ENCODE measurements around the gene IFNAR1.
A peak's percentile ranks its signal among the peaks of the same experiment; 100 is the strongest.

The IFNAR1 gene

GRCh38 chr21:33324291-33325221, at the start of gene IFNAR1:
Gene IFNAR1, plus strand, starts transcription at chr21:33324970. Its CDS starts 86 bp downstream, at chr21:33325056.
- ATAC-seq: peak; percentile 89
- TF ChIP-seq BACH2 (CRISPR knock-in tag; IDR thresholded peaks at IDR 0.05; ENCODE audit: borderline replicate concordance) (no peak), PPARA (CRISPR knock-in tag; IDR thresholded peaks at IDR 0.05; ENCODE audit: borderline replicate concordance) (no peak), CREB5 (CRISPR knock-in tag; IDR thresholded peaks at IDR 0.05; ENCODE audit: low read depth) (no peak), POU6F1 (CRISPR knock-in tag; IDR thresholded peaks at IDR 0.05; ENCODE audit: borderline replicate concordance, low read depth) (no peak), ARNTL (CRISPR knock-in tag; IDR thresholded peaks at IDR 0.05; ENCODE audit: borderline replicate concordance, low read depth) (no peak), SNAI2 (CRISPR knock-in tag; IDR thresholded peaks at IDR 0.05) (0 out of 2 replicates have a peak, but pooled peaks have one; percentile 6), ISL1 (CRISPR knock-in tag; IDR thresholded peaks at IDR 0.05) (no peak), RARB (CRISPR knock-in tag; IDR thresholded peaks at IDR 0.05) (no peak), ZFP3 (CRISPR knock-in tag; IDR thresholded peaks at IDR 0.05) (0 out of 2 replicates have a peak, but pooled peaks have one; percentile 49), CSDC2 (CRISPR knock-in tag; IDR thresholded peaks at IDR 0.05) (no peak), TCF4 (CRISPR knock-in tag; IDR thresholded peaks at IDR 0.05; ENCODE audit: borderline replicate concordance) (0 out of 2 replicates have a peak, but pooled peaks have one; percentile 15), GLIS3 (CRISPR knock-in tag; IDR thresholded peaks at IDR 0.05) (no peak), ZC3H10 (CRISPR knock-in tag; IDR thresholded peaks at IDR 0.05) (no peak), OSR1 (CRISPR knock-in tag; IDR thresholded peaks at IDR 0.05) (no peak), ZNF70 (CRISPR knock-in tag; IDR thresholded peaks at IDR 0.05) (no peak), TOX (CRISPR knock-in tag; IDR thresholded peaks at IDR 0.05; ENCODE audit: borderline replicate concordance) (no peak), ZNF565 (CRISPR knock-in tag; conservative IDR thresholded peaks at IDR 0.05; ENCODE audit: low read depth) (no peak), CSRNP3 (CRISPR knock-in tag; IDR thresholded peaks at IDR 0.05) (no peak)
- TF ChIP-seq, protein P1, sequence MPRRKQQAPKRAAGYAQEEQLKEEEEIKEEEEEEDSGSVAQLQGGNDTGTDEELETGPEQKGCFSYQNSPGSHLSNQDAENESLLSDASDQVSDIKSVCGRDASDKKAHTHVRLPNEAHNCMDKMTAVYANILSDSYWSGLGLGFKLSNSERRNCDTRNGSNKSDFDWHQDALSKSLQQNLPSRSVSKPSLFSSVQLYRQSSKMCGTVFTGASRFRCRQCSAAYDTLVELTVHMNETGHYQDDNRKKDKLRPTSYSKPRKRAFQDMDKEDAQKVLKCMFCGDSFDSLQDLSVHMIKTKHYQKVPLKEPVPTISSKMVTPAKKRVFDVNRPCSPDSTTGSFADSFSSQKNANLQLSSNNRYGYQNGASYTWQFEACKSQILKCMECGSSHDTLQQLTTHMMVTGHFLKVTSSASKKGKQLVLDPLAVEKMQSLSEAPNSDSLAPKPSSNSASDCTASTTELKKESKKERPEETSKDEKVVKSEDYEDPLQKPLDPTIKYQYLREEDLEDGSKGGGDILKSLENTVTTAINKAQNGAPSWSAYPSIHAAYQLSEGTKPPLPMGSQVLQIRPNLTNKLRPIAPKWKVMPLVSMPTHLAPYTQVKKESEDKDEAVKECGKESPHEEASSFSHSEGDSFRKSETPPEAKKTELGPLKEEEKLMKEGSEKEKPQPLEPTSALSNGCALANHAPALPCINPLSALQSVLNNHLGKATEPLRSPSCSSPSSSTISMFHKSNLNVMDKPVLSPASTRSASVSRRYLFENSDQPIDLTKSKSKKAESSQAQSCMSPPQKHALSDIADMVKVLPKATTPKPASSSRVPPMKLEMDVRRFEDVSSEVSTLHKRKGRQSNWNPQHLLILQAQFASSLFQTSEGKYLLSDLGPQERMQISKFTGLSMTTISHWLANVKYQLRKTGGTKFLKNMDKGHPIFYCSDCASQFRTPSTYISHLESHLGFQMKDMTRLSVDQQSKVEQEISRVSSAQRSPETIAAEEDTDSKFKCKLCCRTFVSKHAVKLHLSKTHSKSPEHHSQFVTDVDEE (CRISPR knock-in tag; IDR thresholded peaks at IDR 0.05): 0 out of 2 replicates have a peak, but pooled peaks have one; percentile 37

GRCh38 chr21:33278721-33279120, 46.0 kb upstream of the IFNAR1 start:
- TF ChIP-seq TCF4 (CRISPR knock-in tag; IDR thresholded peaks at IDR 0.05; ENCODE audit: borderline replicate concordance): no peak
- no peak for TF ChIP-seq PATZ1 (CRISPR knock-in tag; IDR thresholded peaks at IDR 0.05; ENCODE audit: borderline replicate concordance)
- TF ChIP-seq, protein P1 (CRISPR knock-in tag; IDR thresholded peaks at IDR 0.05): no peak
- TF ChIP-seq OSR1 (CRISPR knock-in tag; IDR thresholded peaks at IDR 0.05): no peak
- ATAC-seq: no peak

Data from SK-N-SH treated with all-trans-retinoic acid at 6 μM for 48 hours (cell line).